Measurements from ENCODE around the gene MROH8.
"Not testable (repeated sequence)": the region's sequence is repeated elsewhere in the genome, so short reads cannot be mapped to it uniquely, and the experiment has no call there.

GRCh38 chr20:37150864-37151263 is 28.5 kb downstream of the MROH8 start:
- not testable (repeated sequence) for TF ChIP-seq CTCF, POLR2A, POLR2AphosphoS5 (IDR thresholded peaks at IDR 0.05)
